Brain pericyte (primary cell): ENCODE data around the gene MYH11.
"Not testable (repeated sequence)": the region's sequence is repeated elsewhere in the genome, so short reads cannot be mapped to it uniquely, and the experiment has no call there.

Experiments used
- DNase-seq: peaks from one replicate; pipeline ENCODE4 v3.0.0-alpha.2; 2012; ENCODE audit warnings: low read depth, low spot score

MYH11 gene

DNA sequence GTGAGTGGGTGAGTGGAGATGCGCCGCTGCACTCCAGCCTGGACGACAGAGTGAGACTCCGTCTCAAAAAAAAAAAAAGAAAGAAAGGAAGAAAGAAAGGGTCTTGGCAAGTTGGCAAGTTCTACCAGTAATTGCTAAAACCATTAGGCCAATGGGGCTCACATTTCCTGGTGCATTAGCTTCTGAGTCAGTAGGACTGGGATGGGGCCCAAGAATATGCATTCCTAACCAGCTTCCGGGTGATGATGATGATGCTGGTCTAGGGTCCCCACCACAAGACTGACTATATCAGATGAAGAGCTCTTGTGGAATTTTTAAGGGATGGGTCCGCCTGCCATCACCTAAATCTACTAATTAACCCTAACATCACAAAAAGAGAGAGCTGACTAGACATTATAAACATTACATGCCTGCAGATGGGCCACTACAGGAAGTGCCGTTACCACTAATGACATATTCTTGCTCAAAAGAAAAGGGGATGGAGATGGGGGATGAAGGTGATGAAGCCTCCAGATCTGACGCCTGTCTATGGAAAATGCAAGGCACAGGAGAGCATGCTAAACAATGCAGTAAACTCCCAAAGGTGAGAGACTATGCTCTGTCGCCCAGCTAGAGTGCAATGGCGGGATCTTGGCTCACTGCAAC is 13.1 kb downstream of the MYH11 start:
- DNase-seq: no peak

GRCh38 chr16:15839204-15839603 is 17.6 kb downstream of the MYH11 start:
- not testable (repeated sequence) for DNase-seq

DNA sequence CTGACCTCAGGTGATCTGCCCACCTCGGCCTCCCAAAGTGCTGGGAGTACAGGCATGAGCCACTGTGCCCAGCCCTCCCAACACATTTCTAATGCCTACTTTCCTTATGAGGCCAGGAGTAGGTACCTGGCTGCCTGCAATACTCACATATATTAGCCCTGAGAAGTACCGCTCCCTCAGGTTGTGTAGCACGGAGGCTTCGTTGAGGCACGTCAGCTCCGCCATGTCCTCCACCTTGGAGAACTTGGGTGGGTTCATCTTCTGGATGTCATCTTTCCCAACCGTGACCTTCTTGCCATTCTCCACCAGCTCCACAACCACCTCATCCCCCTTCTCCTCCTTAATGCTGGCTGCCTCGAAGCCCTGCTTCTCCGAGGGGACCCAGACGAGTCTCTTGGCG is 19.1 kb downstream of the MYH11 start:
- DNase-seq: no peak

GRCh38 chr16:15836965-15837611 is 19.7 kb downstream of the MYH11 start:
- no peak for DNase-seq

- DNase-seq: no peak
Measured at GRCh38 chr16:15836074-15836473, 20.8 kb downstream of the MYH11 start.

DNA sequence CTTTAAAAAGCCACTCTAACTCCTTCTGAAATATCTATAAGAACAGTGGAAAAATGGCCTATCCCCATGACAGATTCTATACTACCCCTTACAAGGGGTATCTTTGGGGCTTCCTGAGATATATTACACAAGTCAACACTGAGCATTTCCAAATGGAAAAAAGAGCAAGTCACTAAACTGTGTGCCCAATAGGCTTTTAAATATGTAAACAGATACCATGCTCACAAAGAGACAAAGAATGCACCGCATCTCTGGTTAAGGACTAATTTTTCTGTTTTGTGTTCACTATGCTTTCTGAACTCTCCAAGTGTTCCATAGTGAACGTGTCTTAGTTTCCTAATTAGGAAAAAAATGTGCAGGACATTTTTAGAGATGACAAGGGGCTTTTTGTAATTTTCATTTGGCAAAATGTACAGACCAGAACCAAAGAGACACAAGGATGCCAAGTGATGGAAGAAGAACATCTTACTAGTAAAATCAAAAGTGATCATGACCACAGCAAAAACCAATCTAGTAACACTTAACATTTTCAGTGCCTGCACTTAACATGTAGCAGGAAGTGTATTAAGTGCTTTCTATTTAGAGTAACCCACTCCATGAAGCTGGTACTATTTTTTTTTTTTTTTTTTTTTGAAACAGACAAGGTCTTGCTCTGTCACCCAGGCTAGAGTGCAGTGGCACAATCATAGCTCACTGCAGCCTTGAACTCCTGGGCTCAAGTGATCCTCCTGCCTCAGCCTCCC is 21.5 kb downstream of the MYH11 start:
- no peak for DNase-seq

DNA sequence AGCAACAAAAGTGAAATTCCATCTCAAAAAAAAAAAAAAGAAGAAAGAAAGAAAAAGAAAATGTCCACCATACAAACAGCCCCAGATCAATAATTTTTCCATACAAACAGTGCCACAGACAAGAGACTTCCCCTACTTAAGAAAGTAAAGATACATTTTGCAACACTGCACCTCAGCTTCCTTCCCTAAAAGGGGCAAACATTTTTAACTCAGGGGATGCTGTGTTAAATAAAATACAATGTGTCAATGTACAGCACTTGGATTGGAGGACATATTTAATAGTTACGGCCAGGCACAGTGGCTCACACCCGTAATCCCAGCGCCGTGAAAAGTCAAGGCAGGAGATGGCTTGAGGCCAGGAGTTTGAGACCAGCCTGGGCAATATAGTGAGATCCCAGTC is 22.3 kb downstream of the MYH11 start:
- DNase-seq: no peak

DNA sequence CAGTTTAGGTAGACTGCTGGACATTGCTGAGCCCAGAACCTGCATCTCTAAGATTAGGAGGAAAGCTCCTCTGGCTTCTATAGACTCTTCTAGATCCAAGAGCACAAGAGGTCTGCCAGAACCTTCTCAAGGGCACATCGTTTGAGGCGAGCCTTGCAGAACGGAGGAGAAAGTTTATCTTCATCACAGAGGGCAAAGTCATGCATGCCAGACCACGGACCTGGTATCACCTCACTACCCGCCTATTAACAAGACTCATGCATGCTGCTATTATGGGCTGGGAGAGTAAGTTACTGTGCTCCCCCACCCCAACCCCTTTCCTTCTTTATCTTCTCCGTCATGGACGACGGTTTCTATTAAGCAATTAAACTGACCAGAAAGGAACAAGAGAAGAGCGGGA is 23.3 kb downstream of the MYH11 start:
- DNase-seq: no peak

- no peak for DNase-seq
Measured at GRCh38 chr16:15832241-15832640, 24.6 kb downstream of the MYH11 start.

DNA sequence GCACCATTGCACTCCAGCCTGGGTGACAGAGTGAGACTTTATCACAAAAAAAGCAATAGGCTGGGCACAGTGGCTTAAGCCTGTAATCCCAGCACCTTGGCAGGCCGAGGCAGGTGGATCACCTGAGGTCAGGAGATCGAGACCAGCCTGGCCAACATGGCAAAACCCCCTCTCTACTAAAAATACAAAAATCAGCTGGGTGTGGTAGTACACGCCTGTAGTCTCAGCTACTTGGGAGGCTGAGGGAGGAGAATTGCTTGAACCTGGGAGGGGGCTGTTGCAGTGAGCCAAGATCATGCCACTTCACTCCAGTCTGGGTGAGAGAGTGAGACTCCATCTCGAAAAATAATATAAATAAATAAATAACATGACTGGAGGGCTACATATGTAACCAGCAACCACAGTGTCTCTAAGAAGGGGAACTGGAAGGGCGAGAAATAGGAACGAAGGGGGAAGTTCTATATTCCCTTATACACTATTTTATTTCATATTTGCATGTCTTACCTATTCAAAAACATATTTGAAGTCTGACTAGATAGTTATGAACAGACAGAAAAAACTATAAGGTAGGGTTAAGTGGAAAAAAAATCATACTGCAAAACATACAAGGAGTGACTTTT is 25.9 kb downstream of the MYH11 start:
- no peak for DNase-seq

DNA sequence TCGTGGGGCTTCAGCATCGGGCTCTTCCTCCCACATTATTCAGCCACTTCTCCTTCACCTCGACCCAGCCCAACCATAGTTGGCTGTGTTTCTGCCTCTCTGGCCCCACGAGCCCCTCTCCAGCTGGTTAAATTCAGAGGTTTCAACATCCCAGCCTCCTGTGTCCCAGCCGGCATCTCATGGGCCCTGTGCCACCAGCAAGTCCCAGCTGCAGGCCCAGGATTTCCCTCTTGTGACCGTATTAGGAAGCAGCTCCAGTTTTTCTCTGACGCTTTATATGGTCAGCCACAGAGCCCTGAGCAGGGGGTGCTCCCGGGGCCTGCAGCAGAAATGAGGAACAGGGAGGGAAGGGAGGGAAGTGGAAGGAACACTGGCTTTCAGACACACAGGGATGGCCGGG is 27.4 kb downstream of the MYH11 start:
- DNase-seq: no peak

DNA sequence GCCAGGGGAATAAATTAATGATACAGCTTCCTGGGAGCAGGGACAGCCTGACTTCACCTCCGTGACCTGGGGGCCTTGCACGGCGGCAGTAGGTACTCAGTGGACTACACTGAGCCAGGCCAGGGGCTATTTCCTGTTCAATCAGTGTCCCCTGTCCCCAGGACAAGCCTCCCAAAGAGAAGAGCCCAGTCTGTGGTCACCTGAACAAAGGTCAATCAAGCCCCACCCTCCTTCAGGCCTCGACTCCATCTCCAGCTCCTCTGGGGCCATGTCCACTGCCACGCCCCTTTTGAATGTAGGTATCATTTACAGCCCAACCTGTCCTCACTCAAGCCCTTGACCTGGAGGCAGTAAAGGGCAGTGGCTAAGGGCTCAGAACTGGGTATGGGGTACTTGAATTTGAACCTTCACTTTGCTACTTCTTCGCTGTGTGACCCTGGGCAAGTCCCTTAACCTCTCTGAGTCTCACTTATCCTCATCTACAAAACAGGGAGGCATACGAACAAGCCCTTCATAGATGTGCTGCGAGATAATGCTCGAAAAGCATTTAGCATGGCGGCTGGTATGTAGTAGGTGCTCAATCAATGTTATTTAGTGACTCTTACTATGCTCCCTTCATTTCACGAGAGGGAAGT is 29.0 kb downstream of the MYH11 start:
- no peak for DNase-seq

DNA sequence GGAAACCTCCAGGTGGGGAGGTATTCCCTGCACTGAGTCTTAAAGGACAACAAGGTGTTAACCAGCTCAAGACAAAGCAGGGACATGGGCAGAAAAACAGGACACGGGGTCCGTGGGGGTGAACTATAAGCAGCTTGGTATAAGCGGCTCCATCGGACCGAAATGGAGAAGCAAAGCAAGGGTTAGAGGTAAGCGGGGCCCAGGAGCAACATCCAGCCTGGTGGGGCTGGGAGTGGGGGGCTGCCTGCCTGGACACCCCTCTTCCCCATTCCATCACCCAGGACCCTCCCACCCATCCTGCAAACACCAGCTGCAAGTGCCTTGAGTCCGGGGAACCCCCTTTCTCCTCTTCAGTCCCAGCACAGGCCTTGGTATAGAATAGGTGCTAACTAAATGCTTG is 29.5 kb downstream of the MYH11 start:
- no peak for DNase-seq

DNA sequence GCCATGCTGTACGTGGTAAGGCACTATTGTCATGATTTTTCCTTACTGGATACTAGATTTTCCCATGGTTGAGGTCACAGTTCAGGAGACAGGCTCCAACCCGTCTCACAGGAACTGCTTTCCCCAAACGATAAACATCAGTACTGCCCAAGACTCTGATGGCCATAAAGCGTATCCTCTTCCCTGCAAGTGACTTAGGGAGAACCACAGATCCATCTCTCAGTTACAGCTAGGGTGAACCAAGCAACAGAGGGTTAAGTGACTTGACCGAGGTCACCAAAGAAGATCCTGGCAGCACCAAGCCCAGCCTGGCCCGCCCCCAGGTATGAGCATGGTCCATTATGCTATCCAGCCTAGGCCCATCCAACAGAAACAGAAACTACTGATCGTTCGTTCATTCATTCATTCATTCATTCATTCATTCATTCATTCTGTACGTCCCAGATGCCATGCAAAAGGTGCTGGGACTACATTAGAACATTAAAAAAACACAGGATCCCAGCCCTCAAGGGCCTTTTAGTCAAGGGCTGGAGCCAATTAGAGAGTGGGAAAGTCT is 31.0 kb downstream of the MYH11 start:
- DNase-seq: no peak

DNA sequence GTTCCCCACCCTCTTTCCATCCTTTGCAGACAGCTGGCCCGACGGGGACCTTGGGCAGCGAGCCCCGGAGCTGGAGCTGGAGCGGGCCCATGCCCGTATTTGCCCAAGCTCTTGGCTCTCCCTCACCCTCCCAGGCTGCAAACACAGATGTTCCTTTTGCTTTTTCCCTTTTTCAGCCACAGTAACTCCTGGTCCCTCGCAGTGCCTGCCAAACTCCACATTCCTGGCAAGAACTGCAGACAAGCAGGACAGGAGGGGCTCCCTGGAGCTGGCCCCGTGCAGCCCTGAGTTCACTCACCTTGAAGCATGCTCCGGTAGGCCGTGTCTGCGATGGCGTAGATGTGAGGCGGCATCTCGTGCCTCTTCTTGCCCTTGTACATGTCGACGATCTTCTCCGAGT is 33.9 kb downstream of the MYH11 start:
- no peak for DNase-seq

DNA sequence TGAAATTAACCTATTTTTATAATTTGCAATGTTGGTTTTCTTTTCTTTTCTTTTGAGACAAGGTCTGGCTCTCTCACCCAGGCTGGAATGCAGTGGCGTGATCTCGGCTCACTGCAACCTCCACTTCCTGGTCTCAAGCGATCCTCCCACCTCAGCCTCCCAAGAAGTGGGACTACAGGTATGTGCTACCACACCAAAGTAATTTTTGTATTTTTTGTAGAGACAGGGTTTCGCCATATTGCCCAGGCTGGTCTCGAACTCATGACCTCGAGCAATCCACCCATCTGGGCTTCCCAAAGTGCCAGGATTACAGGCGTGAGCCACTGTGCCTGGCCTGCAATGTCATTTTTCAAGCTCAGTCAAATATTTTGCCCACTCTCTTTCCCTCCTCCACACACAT is 36.0 kb downstream of the MYH11 start:
- no peak for DNase-seq

GRCh38 chr16:15819046-15819445 is 37.8 kb downstream of the MYH11 start:
- DNase-seq: no peak

- no peak for DNase-seq
Measured at GRCh38 chr16:15817446-15817845, 39.4 kb downstream of the MYH11 start.

DNA sequence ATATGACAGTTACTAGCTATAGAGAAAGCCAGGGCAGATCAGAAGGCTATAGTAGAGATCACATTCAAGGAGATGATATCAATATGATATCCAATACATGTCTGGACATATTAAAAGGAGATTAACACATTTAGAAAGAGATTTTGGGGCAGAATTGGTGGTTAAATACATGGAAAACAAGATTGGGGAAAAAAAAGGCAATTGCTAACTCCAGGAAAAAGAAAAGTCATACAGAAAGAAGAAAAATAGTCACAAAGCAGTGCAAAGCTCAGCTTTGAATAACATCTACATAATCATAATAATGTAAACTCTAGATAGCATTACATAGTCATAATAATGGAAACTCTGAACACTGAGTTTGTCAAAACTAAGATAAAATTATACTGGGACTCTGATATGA is 40.6 kb downstream of the MYH11 start:
- DNase-seq: no peak

GRCh38 chr16:15812401-15812750 is 44.5 kb downstream of the MYH11 start:
- not testable (repeated sequence) for DNase-seq

GRCh38 chr16:15811481-15812400 is 45.1 kb downstream of the MYH11 start:
- peak; percentile 56 for DNase-seq
